ENCODE results near the gene NLRP1.

The NLRP1 gene

GRCh38 chr17:5516060-5516792, 68.1 kb downstream of the NLRP1 start:
- DNase-seq (ENCODE audit: low read depth in 2 of 2): no peak

- no peak for DNase-seq (ENCODE audit: low read depth in 2 of 2)
Measured at GRCh38 chr17:5514976-5515375, 69.3 kb downstream of the NLRP1 start.

GRCh38 chr17:5513628-5514027, 70.7 kb downstream of the NLRP1 start:
- DNase-seq (ENCODE audit: low read depth in 2 of 2): no peak

GRCh38 chr17:5511401-5512225, 72.7 kb downstream of the NLRP1 start:
- DNase-seq (ENCODE audit: low read depth in 2 of 2): no peak

- DNase-seq (ENCODE audit: low read depth in 2 of 2): no peak
Measured at GRCh38 chr17:5510771-5511170, 73.5 kb downstream of the NLRP1 start.

GRCh38 chr17:5509482-5509881, 74.8 kb downstream of the NLRP1 start:
- no peak for DNase-seq (ENCODE audit: low read depth in 2 of 2)

GRCh38 chr17:5508810-5509209, 75.5 kb downstream of the NLRP1 start:
- DNase-seq (ENCODE audit: low read depth in 2 of 2): no peak

GRCh38 chr17:5506307-5506706, 78.0 kb downstream of the NLRP1 start:
- no peak for DNase-seq (ENCODE audit: low read depth in 2 of 2)

GRCh38 chr17:5502552-5502951, 81.8 kb downstream of the NLRP1 start:
- DNase-seq (ENCODE audit: low read depth in 2 of 2): no peak

- no peak for DNase-seq (ENCODE audit: low read depth in 2 of 2)
Measured at GRCh38 chr17:5501685-5502084, 82.6 kb downstream of the NLRP1 start.

GRCh38 chr17:5500589-5501391, 83.5 kb downstream of the NLRP1 start:
- DNase-seq (ENCODE audit: low read depth in 2 of 2): peak; percentile 55 to 65

GRCh38 chr17:5500247-5500588, 84.1 kb downstream of the NLRP1 start:
- DNase-seq (ENCODE audit: low read depth in 2 of 2): no peak

- DNase-seq (ENCODE audit: low read depth in 2 of 2): no peak
Measured at GRCh38 chr17:5499476-5500231, 84.7 kb downstream of the NLRP1 start.

GRCh38 chr17:5492970-5493369, 91.3 kb downstream of the NLRP1 start:
- DNase-seq (ENCODE audit: low read depth in 2 of 2): no peak

GRCh38 chr17:5488752-5489151, 95.6 kb downstream of the NLRP1 start:
- DNase-seq (ENCODE audit: low read depth in 2 of 2): no peak

GRCh38 chr17:5486206-5487124, 97.8 kb downstream of the NLRP1 start, which contains the start of gene MIS12:
Gene MIS12 (plus strand): TSS chr17:5486566. CDS start chr17:5488863, 2,297 bp downstream.
- DNase-seq (ENCODE audit: low read depth in 2 of 2): peak; percentile 91 to 96

- no peak for DNase-seq (ENCODE audit: low read depth in 2 of 2)
Measured at GRCh38 chr17:5485270-5486205, 98.8 kb downstream of the NLRP1 start, which contains the start of gene DERL2. Gene DERL2 (minus strand): TSS chr17:5486178. CDS start chr17:5486161, 17 bp downstream.

- no peak for DNase-seq (ENCODE audit: low read depth in 2 of 2)
Measured at GRCh38 chr17:5481451-5481850, 102.9 kb downstream of the NLRP1 start.

- DNase-seq (ENCODE audit: low read depth in 2 of 2): no peak
Measured at GRCh38 chr17:5480962-5481361, 103.3 kb downstream of the NLRP1 start.

Data from stimulated activated CD8-positive, alpha-beta memory T cell treated with anti-CD3 and anti-CD28 coated beads, Interleukin-2, amount 100 ng/mL, for 48 hours (primary cell).